Measurements from ENCODE around the gene CFAP126. TPM values are rescaled to one million over a fixed set of nuclear protein-coding genes. Genes with fewer than 3 reads are reported as not detected.

CFAP126 gene
- total RNA-seq, 2 donors from 2014 or later, result 0.86 to 1.2 TPM

GRCh38 chr1:161388639-161389038, 21.0 kb upstream of the CFAP126 start:
- Histone ChIP-seq H3K27me3 (ENCODE audit: control insufficient read depth, insufficient read depth, low read length, poor library complexity, severe bottlenecking) (no peaks in the 10 kb centered on the region), H3K9ac (ENCODE audit: extremely low read depth, low read length, poor library complexity, severe bottlenecking) (no peak overlapping the region), H3K9me3 (ENCODE audit: control insufficient read depth, low read length) (no peaks in the 10 kb centered on the region), H3K36me3 (ENCODE audit: control insufficient read depth, insufficient read depth, low read length) (no peaks in the 10 kb centered on the region), H3K27ac (ENCODE audit: low read depth, low read length) (no peak overlapping the region), H3K4me3 (ENCODE audit: low read length) (no peak overlapping the region), H3K4me1 (ENCODE audit: control insufficient read depth, insufficient read depth, low read length) (no peaks in the 10 kb centered on the region)
- H3K27me3 Mint-ChIP-seq (ENCODE audit: insufficient read depth), result peaks cover 7% of the 10 kb centered on the region
- peaks cover 4% of the 10 kb centered on the region for H3K4me1 Mint-ChIP-seq
- H3K27ac Mint-ChIP-seq, result no peak overlapping the region
- WGBS, 2 experiments (ENCODE audit: insufficient coverage in 1 of 2, insufficient read length in 1 of 2), result 67 to 97% methylated on average over 1 to 3 of the region's 3 CpGs
- H3K9me3 Mint-ChIP-seq, result no peaks in the 10 kb centered on the region
- TF ChIP-seq CTCF (conservative IDR thresholded peaks at IDR 0.05), result peak; percentile 49
- peak overlapping the region; percentile 88 for H3K4me3 Mint-ChIP-seq
- no peaks in the 10 kb centered on the region for H3K36me3 Mint-ChIP-seq (ENCODE audit: low read depth)
- DNase-seq, result peak; percentile 58

- WGBS, 2 experiments (ENCODE audit: insufficient coverage in 1 of 2, insufficient read length in 1 of 2), result 54 to 67% methylated on average over 3 to 4 of the region's 4 CpGs
- DNase-seq, result no peak
Observed at GRCh38 chr1:161382214-161383019, 14.7 kb upstream of the CFAP126 start.

GRCh38 chr1:161381707-161382106, 14.0 kb upstream of the CFAP126 start:
- Histone ChIP-seq H3K36me3 (ENCODE audit: control insufficient read depth, insufficient read depth, low read length) (no peaks in the 10 kb centered on the region), H3K9ac (ENCODE audit: extremely low read depth, low read length, poor library complexity, severe bottlenecking) (no peak overlapping the region), H3K9me3 (ENCODE audit: control insufficient read depth, low read length) (no peaks in the 10 kb centered on the region), H3K27ac (ENCODE audit: low read depth, low read length) (no peak overlapping the region), H3K4me1 (ENCODE audit: control insufficient read depth, insufficient read depth, low read length) (no peaks in the 10 kb centered on the region), H3K27me3 (ENCODE audit: control insufficient read depth, insufficient read depth, low read length, poor library complexity, severe bottlenecking) (no peaks in the 10 kb centered on the region), H3K4me3 (ENCODE audit: low read length) (no peak overlapping the region)
- DNase-seq, result no peak
- no peaks in the 10 kb centered on the region for H3K27me3 Mint-ChIP-seq (ENCODE audit: insufficient read depth)
- no peak overlapping the region for H3K4me3 Mint-ChIP-seq
- H3K36me3 Mint-ChIP-seq (ENCODE audit: low read depth), result no peaks in the 10 kb centered on the region
- TF ChIP-seq CTCF (conservative IDR thresholded peaks at IDR 0.05), result no peak
- H3K27ac Mint-ChIP-seq, result no peak overlapping the region
- 92 to 97% methylated on average over 5 of the region's 6 CpGs for whole genome bisulfite sequencing, 2 experiments (ENCODE audit: insufficient coverage in 1 of 2, insufficient read length in 1 of 2)
- peaks cover 8% of the 10 kb centered on the region for H3K4me1 Mint-ChIP-seq
- no peaks in the 10 kb centered on the region for H3K9me3 Mint-ChIP-seq

More at GRCh38 chr1:161382214-161383019, 14.7 kb upstream of the CFAP126 start:
- Mint-ChIP-seq H3K27me3 (ENCODE audit: insufficient read depth) (no peaks in the 10 kb centered on the region), H3K27ac (no peak overlapping the region), H3K36me3 (ENCODE audit: low read depth) (no peaks in the 10 kb centered on the region), H3K4me3 (no peak overlapping the region), H3K9me3 (no peaks in the 10 kb centered on the region), H3K4me1 (peaks cover 8% of the 10 kb centered on the region)
- no peak overlapping the region for H3K9ac ChIP-seq (ENCODE audit: extremely low read depth, low read length, poor library complexity, severe bottlenecking)
- no peaks in the 10 kb centered on the region for H3K27me3 ChIP-seq (ENCODE audit: control insufficient read depth, insufficient read depth, low read length, poor library complexity, severe bottlenecking)
- H3K36me3 ChIP-seq (ENCODE audit: control insufficient read depth, insufficient read depth, low read length), result no peaks in the 10 kb centered on the region
- H3K27ac ChIP-seq (ENCODE audit: low read depth, low read length), result no peak overlapping the region
- H3K9me3 ChIP-seq (ENCODE audit: control insufficient read depth, low read length), result no peaks in the 10 kb centered on the region
- H3K4me1 ChIP-seq (ENCODE audit: control insufficient read depth, insufficient read depth, low read length), result no peaks in the 10 kb centered on the region
- no peak overlapping the region for H3K4me3 ChIP-seq (ENCODE audit: low read length)
- peak; percentile 84 for TF ChIP-seq CTCF (conservative IDR thresholded peaks at IDR 0.05)
